Nucleus accumbens (tissue), 56 donors: ENCODE results near the gene RGPD8.

ENCODE experiments used
- DNase-seq, 56 donors: peaks; one replicate each; lab custom pipeline; 2025; lab: John Stamatoyannopoulos, UW

Gene RGPD8

GRCh38 chr2:112339986-112340385, 93.5 kb downstream of the RGPD8 start:
- no peak for DNase-seq

- no peak for DNase-seq
Measured at GRCh38 chr2:112335600-112335999, 97.8 kb downstream of the RGPD8 start.

GRCh38 chr2:112332123-112332696, 101.2 kb downstream of the RGPD8 start:
- no peak for DNase-seq

- no peak for DNase-seq
Measured at GRCh38 chr2:112322919-112323318, 110.5 kb downstream of the RGPD8 start.

- no peak for DNase-seq
Measured at GRCh38 chr2:112321375-112322320, 111.8 kb downstream of the RGPD8 start.
